Skeletal muscle satellite cell (primary cell): ENCODE data around the gene ORC4.

Source experiments
- H3K27me3 ChIP-seq: 2 replicates; pipeline ENCODE4 v1.7.0; 2013; ENCODE audit warnings: low read length; ENCODE audit not compliant: control insufficient read depth, insufficient read depth
- H3K36me3 ChIP-seq: 2 replicates; pipeline ENCODE4 v1.7.0; 2013; ENCODE audit warnings: mild to moderate bottlenecking, control low read depth, low read length; ENCODE audit not compliant: insufficient read depth
- H3K4me1 ChIP-seq: 2 replicates; pipeline ENCODE4 v1.7.0; 2013; ENCODE audit warnings: low read length; ENCODE audit not compliant: control insufficient read depth, insufficient read depth
- H3K4me2 ChIP-seq: 2 replicates; pipeline ENCODE4 v1.7.0; 2013; ENCODE audit warnings: mild to moderate bottlenecking, low read length
- H3K4me3 ChIP-seq: 2 replicates; pipeline ENCODE4 v1.7.0; 2013; ENCODE audit warnings: low read length
- H3K9ac ChIP-seq: 2 replicates; pipeline ENCODE4 v1.7.0; 2013; ENCODE audit warnings: mild to moderate bottlenecking, low read depth, low read length, moderate library complexity
- H3K9me3 ChIP-seq: replicated peaks from 2 replicates; pipeline ENCODE4 v1.7.0; 2013; ENCODE audit warnings: mild to moderate bottlenecking, control low read depth, low read length

Gene ORC4

DNA sequence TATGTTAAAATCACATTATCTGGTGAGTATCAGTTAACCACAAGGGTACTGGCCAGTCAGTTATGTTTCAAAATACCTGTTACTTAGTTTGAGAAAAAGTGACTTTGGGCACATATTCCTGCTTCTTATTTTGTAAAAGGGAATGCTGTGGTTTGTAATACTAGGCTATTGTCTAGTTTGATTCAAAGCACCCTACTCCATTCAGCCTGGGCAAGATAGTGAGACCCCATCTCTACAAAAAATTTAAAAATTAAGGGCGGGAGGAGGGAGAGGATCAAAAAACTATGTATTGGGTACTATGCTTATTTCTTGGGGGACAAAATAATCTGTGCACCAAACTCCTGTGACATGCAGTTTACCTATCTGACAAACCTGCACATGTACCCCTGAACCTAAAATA is 19.2 kb upstream of the ORC4 start:
- Histone ChIP-seq H3K27me3 (no peaks in the 10 kb centered on the region), H3K36me3 (no peaks in the 10 kb centered on the region), H3K9me3 (no peaks in the 10 kb centered on the region), H3K9ac (no peak overlapping the region), H3K4me1 (peaks cover 14% of the 10 kb centered on the region), H3K4me2 (no peak overlapping the region), H3K4me3 (no peak overlapping the region)

DNA sequence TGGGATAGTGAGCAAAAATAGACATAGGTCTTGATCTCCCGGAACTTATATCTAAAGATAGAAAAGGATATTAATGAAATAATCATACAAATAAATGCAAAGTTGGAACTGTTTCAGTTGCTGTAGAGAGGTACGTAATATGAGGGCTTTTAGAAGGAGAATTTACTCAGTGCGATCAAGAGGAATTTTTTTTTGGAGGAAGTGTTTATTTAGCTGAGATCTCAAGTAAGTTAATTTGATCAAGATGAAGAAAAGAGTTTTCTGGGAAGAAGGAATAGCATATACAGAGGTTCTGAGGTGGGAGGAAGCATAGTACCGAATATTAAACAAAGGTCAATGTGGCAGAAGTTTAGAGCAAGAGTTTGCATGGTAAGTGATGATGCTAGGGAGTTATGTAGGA is 11.7 kb upstream of the ORC4 start:
- no peaks in the 10 kb centered on the region for H3K27me3 ChIP-seq
- no peaks in the 10 kb centered on the region for H3K9me3 ChIP-seq
- peaks cover 3% of the 10 kb centered on the region for H3K4me1 ChIP-seq
- no peaks in the 10 kb centered on the region for H3K36me3 ChIP-seq
- H3K4me3 ChIP-seq: no peak overlapping the region
- H3K4me2 ChIP-seq: no peak overlapping the region
- H3K9ac ChIP-seq: no peak overlapping the region

DNA sequence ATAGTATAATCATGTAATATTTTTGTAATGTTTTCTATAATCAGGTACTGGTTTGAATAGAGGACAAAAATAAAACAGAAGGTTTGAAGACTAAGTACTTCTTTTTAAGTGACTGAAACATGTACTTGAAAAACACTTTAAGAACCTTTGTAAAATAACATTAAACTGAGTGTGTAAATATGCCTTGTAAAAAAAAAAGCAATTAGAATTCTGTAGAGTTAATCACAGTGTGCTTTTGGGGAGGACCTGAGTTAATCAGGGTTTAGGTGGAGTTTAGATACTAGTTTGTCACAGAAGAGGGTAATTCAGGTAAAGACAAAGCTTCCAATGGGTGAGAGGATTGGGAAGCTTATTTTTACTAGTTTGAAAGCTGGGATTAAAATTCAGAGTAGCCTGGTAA is 10.6 kb upstream of the ORC4 start:
- no peak overlapping the region for H3K4me2 ChIP-seq
- H3K36me3 ChIP-seq: no peaks in the 10 kb centered on the region
- H3K4me3 ChIP-seq: no peak overlapping the region
- H3K4me1 ChIP-seq: no peaks in the 10 kb centered on the region
- H3K9ac ChIP-seq: no peak overlapping the region
- H3K9me3 ChIP-seq: no peaks in the 10 kb centered on the region
- H3K27me3 ChIP-seq: no peaks in the 10 kb centered on the region

DNA sequence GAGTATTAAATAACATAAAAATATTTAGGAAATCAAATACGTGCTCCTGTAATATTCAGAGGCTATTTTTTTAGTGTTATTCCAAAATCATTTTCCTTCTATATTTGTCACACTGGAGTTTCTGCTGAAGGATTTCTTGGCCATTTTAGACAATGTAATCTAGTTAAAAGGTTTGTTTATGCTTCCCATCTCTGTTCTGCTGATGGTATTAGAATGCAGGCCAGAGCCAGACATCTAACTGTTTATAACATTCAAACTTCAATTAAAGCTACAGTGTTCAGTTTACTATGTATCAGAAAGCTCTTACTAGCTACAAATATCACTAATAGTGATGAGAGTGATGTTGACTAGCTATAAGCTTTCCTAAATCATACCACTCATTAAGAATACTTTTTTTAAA is 8.2 kb upstream of the ORC4 start:
- Histone ChIP-seq H3K36me3 (no peaks in the 10 kb centered on the region), H3K27me3 (no peaks in the 10 kb centered on the region), H3K4me3 (no peak overlapping the region), H3K4me1 (peaks cover 8% of the 10 kb centered on the region), H3K4me2 (no peak overlapping the region), H3K9ac (no peak overlapping the region), H3K9me3 (no peaks in the 10 kb centered on the region)

DNA sequence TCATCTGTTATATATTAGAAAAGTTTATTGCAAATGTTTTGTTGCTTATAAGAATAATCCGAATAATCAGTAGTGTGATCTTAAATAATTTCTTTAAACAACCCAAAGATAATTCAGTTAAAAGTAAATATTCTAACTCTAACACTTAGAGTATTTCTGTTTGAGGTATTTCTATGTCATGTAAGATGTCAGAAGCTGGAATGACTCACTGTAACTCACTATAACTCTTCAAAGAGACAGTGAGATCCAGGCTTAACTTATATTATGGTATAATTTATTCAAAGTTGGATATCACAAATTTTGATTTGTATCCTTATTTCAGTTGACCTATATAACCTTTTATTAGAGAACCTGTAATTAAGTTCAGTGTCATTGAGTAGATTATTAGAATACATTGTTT is 7.3 kb upstream of the ORC4 start:
- no peaks in the 10 kb centered on the region for H3K36me3 ChIP-seq

DNA sequence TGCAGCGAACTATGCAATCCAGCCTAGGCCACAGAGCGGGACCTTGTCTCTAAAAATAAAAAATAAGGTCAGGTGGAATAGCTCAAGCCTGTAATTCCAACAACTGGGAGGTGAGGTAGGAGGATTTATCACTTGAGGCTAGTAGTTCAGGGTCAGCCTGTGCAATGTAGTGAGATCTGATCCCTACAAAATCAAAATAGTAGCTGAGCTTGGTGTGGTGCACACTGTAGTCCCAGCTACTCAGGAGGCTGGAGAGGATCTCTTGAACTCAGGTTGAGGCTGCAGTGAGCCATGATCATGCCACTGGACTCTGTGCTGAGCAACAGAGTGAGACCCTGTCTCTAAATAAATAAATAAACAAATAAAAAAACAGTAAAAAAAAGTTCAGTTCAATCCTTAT is 6.0 kb upstream of the ORC4 start:
- H3K4me1 ChIP-seq: peaks cover 20% of the 10 kb centered on the region
- H3K36me3 ChIP-seq: no peaks in the 10 kb centered on the region

More for the DNA sequence above, 7.3 kb upstream of the ORC4 start:
- H3K4me3 ChIP-seq: no peak overlapping the region
- no peak overlapping the region for H3K4me2 ChIP-seq
- no peak overlapping the region for H3K9ac ChIP-seq
- H3K27me3 ChIP-seq: no peaks in the 10 kb centered on the region
- H3K4me1 ChIP-seq: peaks cover 17% of the 10 kb centered on the region
- no peaks in the 10 kb centered on the region for H3K9me3 ChIP-seq

DNA sequence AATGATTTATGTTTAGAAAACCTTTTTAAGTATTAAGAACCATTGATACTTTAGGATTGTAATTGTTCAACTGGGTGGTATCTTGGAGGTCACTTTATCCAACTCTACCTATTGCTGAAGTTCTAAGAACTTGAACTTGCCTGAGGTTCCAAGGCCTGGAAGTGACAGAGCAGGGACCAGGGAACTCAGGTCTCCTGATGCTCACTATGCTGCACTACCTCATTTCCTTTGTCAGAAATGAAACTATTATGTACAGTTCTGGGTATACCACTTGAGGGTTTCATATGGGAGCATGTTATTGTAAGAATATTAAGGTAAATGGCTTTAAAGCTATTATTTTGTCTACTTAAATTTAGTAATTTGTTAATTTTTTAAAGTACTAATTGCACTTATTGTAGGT is 3.3 kb upstream of the ORC4 start:
- H3K27me3 ChIP-seq: no peaks in the 10 kb centered on the region
- H3K9ac ChIP-seq: no peak overlapping the region
- no peaks in the 10 kb centered on the region for H3K36me3 ChIP-seq
- peak overlapping the region; percentile 93 for H3K4me3 ChIP-seq
- peak overlapping the region; percentile 85 for H3K4me2 ChIP-seq
- H3K4me1 ChIP-seq: peaks cover 25% of the 10 kb centered on the region
- no peaks in the 10 kb centered on the region for H3K9me3 ChIP-seq

More for the DNA sequence above, 6.0 kb upstream of the ORC4 start:
- H3K9me3 ChIP-seq: no peaks in the 10 kb centered on the region
- no peak overlapping the region for H3K4me2 ChIP-seq
- no peak overlapping the region for H3K9ac ChIP-seq
- no peaks in the 10 kb centered on the region for H3K27me3 ChIP-seq
- H3K4me3 ChIP-seq: no peak overlapping the region

DNA sequence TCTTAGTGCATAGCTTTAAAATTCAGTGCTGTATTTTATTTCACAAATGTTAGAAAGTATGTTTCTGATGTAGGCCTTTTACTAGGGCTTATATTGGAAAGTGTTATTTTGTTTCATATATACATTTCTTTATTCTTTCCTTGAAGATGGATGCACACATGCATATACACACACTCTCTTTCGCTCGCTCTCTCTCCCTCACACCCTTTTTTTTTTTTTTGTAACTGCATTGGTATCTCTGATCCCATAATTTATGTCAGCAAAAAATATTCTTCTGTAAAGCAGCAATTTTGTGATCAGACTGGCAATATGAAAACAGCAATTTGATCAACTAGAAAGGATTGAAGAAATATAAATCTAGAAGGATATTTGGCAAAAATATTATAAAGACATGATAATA is 2.3 kb upstream of the ORC4 start:
- peak overlapping the region; percentile 90 for H3K9ac ChIP-seq
- peak overlapping the region; percentile 85 for H3K4me2 ChIP-seq
- no peaks in the 10 kb centered on the region for H3K27me3 ChIP-seq
- H3K4me1 ChIP-seq: peaks cover 26% of the 10 kb centered on the region
- peak overlapping the region; percentile 93 for H3K4me3 ChIP-seq
- H3K36me3 ChIP-seq: no peaks in the 10 kb centered on the region
- H3K9me3 ChIP-seq: no peaks in the 10 kb centered on the region

DNA sequence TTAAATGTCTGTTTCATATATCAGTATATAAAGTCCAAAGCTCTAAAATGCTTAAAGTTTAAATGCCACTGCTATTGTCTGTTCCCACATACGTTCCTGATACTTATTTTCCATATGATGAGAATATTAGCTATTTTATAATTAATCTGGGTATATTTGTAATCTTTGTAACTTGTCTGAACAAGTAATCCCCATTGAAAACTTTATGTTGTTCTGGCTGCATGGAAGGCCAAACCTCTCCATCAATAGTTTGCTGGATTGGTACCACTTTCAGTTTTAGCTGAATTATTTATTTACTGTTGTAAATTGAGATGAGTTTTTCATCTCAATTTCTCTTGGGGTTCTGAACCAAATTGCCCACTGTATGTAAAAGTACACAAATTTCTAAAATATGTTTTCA is 1.8 kb upstream of the ORC4 start:
- H3K4me1 ChIP-seq: peaks cover 26% of the 10 kb centered on the region
- peak overlapping the region; percentile 90 for H3K9ac ChIP-seq
- H3K36me3 ChIP-seq: no peaks in the 10 kb centered on the region
- H3K27me3 ChIP-seq: no peaks in the 10 kb centered on the region
- no peaks in the 10 kb centered on the region for H3K9me3 ChIP-seq
- peak overlapping the region; percentile 85 for H3K4me2 ChIP-seq
- H3K4me3 ChIP-seq: peak overlapping the region; percentile 93

DNA sequence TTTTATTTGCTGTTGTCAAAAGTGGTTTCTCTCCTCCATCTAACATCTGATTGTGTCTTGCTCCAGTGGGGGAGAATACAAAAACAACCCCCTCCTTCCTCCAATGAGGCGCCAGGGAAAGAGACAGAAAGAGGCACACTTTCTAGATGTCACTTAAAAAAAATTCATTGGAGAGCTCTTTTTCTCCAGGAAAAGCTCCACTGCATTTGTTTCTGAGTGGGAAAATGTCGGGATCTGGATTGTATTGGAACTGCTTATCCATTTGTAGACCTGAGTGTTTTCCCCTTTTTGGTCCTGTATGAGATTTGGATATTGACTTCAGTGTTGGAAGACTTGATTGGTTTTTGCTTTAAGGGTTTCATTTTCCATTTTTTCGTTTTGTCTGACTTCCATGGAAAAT is 1.3 kb upstream of the ORC4 start:
- Histone ChIP-seq H3K36me3 (no peaks in the 10 kb centered on the region), H3K4me3 (peak overlapping the region; percentile 93), H3K9ac (peak overlapping the region; percentile 90), H3K27me3 (no peaks in the 10 kb centered on the region), H3K4me2 (peak overlapping the region; percentile 85), H3K9me3 (no peaks in the 10 kb centered on the region), H3K4me1 (peaks cover 26% of the 10 kb centered on the region)

DNA sequence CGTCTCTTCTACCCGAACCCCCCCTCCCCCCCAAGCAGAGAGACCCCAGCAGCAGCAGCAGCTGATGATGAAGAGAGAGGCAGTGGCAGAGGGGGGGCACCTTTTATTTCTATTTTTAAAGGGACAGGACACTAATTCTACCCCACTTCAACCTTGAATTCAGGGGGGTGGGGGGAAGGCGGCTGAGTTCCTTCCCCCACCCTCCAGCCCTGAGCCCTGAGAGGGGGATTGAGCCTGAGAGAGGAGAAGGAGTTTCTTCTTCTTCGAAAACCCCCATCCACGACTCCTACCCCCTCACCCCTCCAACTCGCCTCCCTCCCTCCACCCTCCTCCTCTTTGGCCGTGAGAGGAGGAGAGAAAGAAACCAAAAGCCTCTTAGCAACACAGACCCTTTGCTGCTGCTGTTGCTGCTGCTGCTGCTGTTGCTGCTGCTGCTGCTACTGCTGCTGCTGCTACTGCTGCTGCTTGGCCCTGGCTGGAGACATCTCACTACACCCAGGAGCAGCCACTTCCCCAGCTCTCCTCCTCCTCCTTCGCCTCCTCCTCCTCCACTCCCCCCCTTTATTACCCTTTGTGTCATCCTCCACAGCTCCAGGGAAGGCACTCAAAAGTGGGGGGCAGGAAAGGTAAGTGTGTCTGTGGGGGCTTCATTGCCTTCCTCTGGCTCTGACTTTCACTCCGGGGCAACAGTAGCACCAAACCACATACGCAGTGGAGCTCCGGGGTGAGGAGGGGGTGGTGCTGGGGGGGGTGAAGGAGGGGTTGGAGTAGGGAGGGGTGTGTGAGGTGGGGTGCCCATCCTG is 723 bp upstream of the ORC4 start, which contains the start of gene MBD5:
TSS of gene MBD5 (plus strand) at position 33 of the 803 bp plus-strand sequence.
- H3K9ac ChIP-seq: peak within 1 kb of the TSS; percentile 90
- H3K27me3 ChIP-seq: no peaks in the 10 kb centered on the region
- H3K4me2 ChIP-seq: peak within 1 kb of the TSS; percentile 92
- H3K4me1 ChIP-seq: peaks cover 26% of the 10 kb centered on the region
- H3K4me3 ChIP-seq: peak within 1 kb of the TSS; percentile 93
- no peaks in the 10 kb centered on the region for H3K36me3 ChIP-seq
- H3K9me3 ChIP-seq: no peaks in the 10 kb centered on the region

DNA sequence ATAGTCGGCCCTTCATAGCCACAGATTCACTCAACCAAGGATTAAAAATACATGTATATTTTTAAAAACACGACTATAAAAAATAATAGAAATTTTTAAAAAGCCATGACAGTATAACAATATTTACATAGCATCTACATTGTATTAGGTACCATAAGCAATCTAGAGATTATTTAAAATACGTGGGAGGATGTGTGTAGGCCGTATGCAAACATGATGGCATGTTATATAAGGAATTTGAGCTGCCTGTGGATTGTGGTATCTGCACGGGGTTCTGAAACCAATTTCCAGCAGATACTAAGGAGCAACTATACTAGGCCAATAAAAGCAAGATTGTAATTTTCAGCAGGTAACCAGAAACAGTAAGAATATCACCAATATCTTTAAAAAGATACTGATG is 5.9 kb downstream of the ORC4 start:
- Histone ChIP-seq H3K27me3 (no peaks in the 10 kb centered on the region), H3K36me3 (no peaks in the 10 kb centered on the region), H3K4me1 (peaks cover 6% of the 10 kb centered on the region), H3K4me3 (no peak overlapping the region), H3K9ac (no peak overlapping the region), H3K4me2 (no peak overlapping the region), H3K9me3 (no peaks in the 10 kb centered on the region)
